GM18873 (cell line): ENCODE data around the gene CBX6.

Source experiments
- ATAC-seq: cut with Tn5 transposase; IDR thresholded peaks from one replicate; pipeline ENCODE4 v1.9.1; 2021; ENCODE audit warnings: mild to moderate bottlenecking, moderate library complexity, moderate number of reproducible peaks; ENCODE audit not compliant: unreplicated experiment, low FRiP score

CBX6 gene

DNA sequence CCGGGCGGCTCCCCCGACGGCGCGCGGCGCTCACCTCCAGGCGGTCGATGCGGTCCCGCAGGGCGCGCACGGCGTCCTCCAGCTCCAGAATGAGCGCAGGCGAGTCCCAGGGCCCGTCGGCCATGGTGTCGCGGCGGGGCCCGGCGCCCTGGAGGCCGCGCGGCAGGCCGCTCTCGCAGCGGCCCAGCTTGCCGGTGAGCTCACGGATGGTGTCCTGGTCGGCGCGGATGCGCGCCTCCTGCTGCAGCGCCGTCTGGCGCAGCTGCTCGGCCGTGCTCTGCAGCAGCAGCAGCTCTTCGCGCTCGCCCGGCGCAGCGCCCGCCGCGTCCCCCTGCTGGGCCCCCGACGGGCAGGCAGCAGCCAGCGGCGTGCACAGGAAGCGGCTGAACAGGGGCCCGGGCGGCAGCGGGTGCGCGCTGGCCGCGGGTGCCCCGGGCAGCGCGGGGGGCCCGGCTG is 28.8 kb downstream of the CBX6 start:
- no peak for ATAC-seq

DNA sequence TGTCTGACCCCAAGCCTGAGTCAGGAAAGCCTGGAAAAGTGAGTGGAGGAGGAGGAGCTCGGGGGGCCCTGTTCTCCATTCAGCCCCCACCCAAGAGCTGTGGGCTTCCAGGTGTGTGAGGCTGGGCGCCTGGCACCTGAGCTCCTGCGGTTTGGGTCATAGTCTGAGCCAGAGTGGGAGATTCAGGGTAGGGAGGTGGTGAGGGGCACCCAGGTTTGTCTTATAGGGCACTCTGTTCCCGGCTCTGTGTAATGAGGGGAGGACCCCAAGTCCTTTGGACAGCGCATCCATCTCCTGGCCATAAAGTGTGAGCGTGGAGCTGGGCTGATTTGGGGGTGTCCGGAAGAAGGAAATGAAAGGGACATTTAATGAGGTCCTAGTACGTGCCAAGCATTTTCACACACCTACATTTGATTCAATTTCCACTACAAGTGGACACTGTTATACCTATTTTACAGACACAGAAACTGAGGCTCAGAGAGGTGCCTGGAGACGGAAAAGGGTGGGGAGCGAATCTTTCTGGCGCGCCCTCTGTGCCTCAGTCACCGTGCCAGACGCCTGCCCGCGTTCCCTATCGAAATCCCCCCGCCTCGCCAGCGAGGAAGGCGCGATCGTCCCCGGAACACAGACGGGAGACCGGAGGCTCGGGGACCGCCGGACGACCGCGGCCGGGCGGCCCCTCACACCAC is 29.4 kb downstream of the CBX6 start:
- ATAC-seq = no peak

DNA sequence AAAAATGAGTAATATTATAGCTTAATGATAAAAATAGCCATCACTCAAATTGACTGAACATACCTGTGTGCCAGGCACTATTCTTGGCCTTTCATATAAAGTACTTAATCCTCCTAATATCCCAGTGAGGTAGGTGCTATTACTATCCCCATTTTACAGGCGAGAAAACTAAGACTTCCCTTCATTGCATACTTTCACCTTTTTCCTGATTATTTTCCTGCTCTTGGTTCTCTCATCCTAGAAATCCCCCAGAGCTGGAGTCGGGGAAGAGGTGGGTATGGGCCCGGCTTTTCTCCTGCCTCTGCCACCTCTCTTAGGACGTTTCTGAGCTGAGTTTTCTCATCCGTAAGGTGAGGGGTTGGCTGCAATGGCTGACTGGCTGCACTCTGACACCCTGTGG is 30.4 kb downstream of the CBX6 start:
- no peak for ATAC-seq

DNA sequence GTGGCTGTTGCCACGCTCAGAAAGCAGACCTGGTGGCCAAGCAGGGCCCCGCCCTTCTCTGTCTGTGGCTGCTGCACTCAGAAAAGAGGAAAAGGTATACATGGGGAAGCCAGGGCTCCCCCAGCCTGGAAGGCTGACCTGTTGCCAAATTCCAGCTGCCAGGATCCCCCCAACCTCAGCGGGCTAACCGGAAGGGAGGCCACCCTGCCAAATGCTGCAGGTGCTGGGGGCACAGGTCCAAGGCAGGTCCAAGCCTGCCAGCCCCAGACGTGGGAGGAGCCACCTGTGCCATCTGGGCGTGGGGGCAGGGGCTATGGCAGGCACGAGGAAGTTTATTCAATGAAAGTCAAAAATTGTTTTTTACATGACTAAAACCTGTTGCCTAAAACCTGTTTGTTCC is 30.8 kb downstream of the CBX6 start:
- no peak for ATAC-seq

DNA sequence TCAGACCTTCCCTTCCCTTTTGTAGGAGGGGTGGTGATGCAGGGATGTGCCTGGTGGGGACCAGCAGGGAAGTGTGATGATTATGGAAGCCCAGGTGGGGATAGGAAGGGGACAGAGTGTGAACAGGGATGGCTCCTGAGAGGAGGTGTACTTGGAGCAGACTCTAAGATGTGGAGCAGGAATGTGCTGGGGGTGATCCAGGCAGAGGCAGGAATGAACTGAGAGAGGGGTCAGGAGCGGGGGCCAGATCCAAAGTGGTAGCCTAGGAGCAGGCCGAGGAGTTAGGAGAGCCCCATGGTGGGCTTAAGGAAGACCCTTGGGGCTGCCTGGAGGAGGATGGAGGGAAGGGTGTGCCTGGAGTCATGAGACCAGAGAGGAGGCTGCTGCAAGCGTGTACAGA is 31.9 kb downstream of the CBX6 start:
- ATAC-seq = no peak

DNA sequence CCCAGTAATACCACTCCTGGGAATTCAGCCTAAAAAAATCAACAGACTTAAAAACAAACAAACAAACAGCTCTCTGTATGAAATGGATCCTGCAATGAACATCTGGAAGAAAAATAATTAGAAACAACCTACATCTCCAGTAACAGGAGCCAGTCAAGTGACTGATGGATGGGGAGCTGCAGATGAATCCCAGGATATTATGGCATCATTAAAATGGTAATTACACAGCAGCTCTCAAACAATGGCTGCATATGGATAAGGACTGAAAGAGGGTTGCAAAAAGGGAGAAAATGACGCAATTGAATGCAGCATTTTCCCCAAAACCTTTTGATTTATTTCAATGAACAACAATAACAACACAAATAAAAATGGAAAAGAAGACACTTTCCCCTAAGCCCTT is 32.3 kb downstream of the CBX6 start:
- ATAC-seq = no peak

DNA sequence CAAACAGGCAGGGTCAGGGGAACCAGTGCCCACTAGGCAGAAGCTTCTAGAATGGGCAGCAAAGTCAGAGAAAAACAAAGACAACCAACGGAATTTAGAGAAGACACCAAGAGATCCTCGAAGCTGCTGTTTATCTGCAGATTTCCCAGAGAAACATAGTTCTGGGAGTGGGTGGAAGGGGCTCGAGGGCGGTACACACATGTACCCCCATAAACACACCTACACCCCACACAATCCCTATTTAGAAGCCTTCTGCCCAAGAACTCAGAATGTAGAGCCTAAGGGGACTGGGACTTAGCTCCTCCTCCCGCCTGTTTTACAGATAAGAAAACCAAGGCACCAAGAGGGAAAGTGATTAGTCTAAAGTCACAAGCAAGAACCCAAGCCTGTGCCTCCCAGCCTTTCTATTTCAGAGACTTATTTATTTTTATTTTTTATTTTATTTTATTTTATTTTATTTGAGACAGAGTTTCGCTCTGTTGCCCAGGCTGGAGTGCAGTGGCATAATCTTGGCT is 34.5 kb downstream of the CBX6 start:
- no peak for ATAC-seq

DNA sequence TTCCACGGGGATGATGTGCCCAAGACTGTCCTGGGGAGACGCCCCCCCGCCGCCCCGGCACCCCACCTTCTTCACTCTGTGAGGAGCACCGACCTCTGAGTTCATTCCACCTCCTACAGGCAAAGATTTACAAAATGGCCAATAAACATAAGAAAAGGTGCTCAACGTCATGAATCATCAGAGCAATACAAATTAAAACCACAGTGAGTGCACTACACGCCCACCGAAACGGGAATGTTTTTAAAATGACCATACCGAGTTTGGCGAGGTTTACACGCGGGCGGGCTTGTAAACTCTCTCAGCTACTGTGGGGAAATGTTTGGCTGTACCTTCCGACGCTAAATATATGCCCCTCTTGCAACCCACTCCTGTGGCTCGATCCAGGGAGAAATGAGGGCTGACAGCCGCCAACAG is 36.1 kb downstream of the CBX6 start:
- no peak for ATAC-seq

DNA sequence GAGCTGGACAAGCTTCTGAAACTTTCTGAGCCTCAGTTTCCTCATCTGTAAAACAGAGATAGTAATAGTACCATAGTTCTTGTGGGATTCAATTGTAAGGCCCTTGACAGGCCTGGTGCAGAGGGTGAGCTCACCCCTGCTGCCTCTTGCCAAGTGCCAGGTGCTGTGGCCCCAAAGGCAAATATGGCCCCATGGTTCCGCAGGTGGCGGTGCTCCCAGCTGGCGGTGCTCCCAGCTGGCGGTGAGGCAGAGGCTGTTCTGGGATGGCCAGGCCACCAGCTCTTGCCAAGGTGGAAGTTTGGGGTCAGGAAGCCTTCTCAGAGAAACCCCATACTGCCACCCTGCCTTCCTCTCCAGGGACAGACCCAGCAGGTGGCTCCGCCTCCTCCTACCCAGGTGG is 37.0 kb downstream of the CBX6 start:
- no peak for ATAC-seq

DNA sequence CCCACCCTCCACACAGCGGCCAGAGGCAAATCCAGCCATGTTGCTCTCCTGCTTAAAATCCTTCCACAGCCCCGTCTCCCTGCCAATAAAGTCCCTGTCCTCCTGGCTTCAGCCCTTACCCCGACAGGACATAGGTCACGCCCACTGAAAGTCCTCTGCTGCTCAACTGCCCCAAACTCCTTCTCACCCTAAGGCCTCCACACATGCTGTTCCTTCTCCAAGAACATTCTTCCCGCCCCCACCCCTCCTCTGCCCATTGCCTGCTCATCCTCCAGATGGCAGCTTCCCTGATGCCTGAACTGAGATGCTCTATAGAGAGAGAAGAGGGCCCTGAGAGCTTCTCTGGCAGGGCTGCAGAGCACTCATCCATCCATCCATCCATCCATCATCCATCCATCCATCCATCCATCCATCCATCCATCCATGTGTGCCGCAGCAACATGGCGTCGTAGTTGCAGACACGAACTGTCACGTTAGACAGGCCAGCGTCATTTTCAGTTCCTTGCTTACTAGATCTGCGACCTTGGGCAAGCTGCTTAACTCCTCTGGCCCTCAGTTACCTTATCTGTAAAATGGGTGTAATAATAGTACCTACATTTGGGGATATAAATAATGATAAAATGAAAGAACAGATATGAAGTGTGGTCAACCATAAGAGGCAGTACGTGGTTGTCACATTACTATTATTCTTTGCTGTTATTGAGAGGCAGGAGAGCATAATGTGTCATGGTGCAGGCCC is 37.6 kb downstream of the CBX6 start:
- ATAC-seq = no peak

DNA sequence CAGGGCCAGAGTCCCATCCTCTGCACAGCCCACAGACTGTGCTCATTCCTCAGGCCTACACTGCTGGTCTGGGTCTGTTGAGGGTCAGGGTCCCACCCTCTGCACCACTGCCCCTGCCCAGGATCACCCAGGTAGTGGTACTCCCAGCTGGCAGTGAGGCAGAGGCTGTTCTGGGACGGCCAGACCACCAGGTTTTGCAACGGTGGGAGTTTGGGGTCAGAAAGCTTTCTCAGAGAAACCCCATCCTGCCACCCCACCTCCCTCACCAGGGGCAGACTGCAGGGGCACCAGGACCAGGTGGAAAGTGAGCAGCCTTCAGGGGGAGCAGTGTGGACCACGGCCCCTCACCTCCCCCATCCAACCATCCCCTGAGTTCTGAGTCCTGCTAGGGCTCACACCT is 39.0 kb downstream of the CBX6 start:
- ATAC-seq = no peak

DNA sequence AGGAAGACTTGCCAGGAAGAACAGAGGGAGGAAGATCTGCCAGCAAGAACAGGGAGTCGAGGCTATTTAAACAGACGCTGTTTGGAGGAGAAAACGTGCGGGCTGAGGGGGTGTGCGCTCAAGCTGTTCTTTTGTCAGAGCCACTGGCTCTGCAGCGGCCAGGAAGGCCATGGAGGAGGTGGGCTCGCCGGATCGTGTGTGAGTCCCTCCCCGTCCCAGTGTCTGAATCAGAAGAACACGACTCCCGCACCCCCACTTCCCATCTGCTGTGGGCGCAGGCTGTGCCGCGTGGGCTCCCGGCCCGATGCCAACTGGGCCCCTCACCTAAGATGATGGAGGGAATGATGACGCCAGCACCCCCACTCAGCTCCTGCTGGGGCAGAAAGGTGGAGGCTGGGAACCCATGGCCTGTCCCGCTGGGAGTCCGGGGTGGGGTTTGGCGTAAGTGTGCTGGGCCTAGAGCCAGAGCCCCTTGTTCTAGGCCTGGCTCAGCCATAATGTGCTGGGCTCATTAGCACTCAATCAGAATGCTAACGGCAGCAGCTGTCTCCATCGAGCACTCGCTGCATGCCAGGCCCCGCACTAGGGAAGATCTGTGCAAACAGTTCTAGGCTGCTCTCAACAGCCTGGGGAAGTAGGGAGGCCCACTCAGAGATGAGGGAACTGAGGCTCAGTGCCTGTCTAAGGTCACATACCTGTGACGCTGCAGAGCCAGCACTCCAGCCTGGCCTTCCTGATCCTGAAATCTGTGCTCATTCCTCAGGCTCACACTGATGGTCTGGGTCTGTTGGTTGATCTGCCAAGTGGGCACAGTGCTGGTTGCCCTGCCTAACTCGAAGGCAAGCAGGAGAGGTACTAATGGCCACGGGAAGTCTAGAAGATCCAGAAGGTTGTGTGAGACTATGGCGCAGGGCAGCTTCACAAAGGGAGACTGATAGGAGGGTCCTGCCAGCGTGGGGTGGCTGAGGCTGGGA is 39.7 kb downstream of the CBX6 start:
- no peak for ATAC-seq

DNA sequence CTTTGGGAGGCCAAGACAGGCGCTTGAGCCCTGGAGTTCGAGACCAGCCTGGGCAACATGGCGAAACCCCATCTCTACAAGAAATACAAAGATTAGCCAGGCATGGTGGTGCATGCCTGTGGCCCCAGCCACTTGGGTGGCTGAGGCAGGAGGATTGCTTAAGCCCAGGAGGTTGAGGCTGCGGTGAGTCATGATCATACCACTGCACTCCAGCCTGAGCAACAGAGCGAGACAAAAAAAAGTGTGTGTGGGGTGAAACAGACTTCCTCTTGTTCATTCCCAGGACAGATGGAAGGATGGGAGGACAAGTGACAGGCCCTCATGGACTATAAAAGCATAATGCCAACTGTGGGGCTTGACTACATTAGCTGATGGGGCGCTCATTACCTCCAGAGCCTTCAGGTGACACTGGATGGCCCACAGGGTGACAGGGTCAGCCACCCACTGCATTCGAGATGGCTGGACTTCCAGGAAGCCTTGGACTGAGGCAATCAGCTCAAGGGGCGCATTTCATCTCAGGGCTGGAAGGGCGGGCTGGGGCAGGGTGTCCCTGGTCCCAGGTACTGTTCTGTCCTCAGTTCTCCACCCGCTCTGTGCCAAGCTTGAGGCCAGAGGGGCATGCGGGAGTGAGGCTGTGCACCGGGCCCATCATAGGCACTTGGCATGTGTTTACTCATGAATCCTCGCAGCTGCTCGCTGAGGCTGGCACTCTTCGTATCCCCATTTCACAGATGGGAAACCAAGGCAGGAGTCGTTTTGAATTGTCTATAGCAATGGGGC is 40.7 kb downstream of the CBX6 start:
- ATAC-seq = no peak

DNA sequence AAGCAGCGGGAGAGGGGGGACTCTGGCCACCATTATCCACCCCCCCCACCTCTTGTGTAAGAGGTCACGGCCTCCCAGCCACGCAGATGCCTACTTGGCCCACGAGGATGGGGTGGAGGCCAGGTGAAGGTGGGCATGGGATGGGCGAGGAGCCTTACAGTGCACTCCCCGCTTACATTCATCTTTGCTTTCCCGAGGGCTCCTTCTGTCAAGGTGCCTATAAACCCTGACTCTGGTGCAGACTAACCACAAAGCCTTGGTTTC is 41.2 kb downstream of the CBX6 start:
- ATAC-seq = no peak

DNA sequence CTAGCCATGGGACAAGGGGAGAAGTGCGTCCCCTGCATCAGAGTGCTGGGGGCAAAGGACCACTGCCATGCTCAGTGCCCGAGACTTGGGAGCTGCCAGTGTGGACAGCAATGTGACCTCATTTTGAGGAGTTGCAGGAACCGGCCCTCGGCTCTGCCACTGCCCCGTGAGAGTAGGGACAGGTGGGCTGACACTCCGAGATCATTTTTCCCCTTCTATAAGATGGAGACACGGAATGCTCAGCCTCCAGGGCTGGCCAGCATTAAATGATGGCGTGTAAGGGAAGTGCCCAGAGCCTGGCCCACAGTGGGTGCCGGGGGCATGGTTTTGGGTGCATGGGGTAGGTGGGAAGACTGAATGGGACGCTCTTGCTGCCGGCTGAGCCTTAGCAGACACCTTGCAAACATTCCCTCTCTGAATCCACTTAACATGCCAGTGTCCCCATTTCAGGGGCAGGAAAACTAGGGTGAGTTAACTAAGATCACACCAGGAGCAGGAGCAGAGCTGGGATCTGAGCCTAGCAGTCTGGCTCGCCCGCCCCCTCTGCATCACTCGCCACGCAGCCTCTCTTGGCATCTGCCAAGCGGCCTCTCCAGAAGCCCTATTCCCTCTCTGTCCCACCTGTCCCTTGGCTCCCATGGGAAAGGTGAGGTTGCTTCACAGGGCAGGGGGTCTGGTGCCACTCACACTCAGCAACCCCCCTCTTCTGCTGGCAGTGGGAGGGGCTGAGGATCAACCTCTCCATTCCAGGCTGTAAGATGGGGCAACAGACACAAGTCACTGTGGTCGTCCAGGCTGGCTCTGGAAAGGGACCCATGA is 41.8 kb downstream of the CBX6 start:
- ATAC-seq = no peak

DNA sequence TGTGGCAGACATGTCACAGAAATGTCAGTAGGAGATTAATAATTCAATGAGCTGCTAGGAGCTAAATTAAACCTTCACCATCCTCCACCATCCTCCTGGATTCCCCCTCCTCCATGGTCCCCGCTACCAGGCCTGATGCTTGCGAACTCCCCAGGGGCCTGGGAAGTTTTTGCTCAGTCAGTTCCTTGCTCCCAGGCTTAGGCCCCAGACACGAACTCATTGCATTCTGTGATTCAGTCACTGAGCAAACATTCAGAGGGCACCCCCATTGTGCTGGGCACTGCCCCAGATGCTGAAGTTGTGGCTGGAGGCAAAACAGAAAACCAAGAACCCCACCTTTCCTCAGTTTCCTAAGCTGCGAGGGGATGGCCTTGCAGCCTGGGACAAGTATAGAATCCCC is 42.5 kb downstream of the CBX6 start:
- no peak for ATAC-seq

DNA sequence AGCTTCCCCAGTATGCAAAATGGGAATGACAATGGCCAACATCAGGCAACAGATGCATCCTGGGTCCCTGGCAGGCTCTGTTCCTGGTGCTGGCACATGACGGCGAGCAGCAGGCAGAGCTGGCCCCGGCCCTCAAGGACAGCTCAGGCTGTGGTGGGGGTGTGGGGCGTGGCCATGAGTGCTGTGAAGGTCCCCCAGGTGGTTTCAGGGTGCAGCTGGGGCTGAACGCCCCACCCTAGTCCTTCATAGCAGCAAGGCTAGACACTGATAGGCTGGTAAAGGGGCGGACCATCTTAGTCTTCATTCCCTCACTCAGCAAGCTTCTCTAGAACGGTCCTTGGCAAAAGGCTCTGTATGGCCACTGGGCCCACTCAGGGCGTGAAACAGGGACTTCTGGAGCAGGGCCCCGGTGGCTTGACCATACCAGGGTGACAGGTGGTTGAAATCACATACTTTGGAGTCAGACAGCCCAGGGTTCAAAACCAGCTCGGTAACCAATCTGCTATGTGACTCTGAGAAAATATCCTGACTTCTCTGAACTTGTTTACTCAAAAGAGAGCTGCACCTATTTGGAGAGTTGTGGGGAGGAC is 43.3 kb downstream of the CBX6 start:
- no peak for ATAC-seq

DNA sequence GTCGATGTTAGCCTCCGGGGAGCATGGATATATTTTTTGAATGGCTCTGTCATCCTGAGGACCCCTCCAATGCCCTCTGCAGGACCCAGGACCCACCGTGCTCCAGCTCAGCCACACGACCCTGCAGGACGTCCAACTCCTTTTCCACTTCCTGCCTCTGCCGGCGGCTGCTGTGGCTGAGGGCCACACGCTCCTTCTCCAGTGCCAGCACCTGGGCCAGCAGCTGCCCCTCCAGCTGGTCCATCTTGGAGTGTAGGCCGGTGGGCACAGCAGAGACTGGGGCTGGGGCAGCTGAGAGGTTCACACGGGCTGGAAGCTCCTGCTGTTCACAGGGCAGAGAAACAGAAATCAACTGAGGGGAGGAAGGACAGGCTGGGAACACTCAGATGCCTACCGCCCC is 43.8 kb downstream of the CBX6 start:
- no peak for ATAC-seq

DNA sequence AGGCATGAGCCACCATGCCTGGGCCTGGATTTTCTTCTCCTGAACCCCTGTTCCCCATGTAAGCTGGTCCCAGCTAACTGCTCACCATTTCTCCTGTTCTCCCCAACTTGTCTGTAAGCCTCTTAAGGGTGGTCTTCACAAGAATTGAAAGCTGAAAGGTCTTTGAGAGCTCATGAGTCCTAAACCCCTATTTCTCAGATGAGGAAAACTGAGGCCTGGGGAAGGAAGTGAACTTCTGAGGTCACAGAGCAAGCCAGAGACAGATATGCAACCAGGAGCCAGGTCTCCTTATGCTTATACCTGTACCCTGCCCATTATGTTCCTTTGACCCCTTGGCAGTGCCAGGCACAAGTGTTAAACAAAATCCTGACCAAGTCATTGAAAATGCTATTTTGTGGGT is 44.5 kb downstream of the CBX6 start:
- no peak for ATAC-seq
